GM12891 (cell line): ENCODE measurements around the gene ABI1.

Source experiments
- PAX5 ChIP-seq: IDR thresholded peaks from 2 replicates; pipeline ENCODE4 v1.6.1; 2011; ENCODE audit warnings: low read length, moderate library complexity, mild to moderate bottlenecking; ENCODE audit not compliant: insufficient read depth, severe bottlenecking
- POLR2A ChIP-seq: IDR thresholded peaks from 2 replicates; pipeline ENCODE4 v1.6.1; 2011; ENCODE audit warnings: low read depth, low read length, control low read depth
- POLR2AphosphoS5 ChIP-seq: IDR thresholded peaks from 2 replicates; pipeline ENCODE4 v1.6.1; 2011; ENCODE audit warnings: low read depth, low read length, control low read depth
- POU2F2 ChIP-seq: IDR thresholded peaks from 2 replicates; pipeline ENCODE4 v1.6.1; 2011; ENCODE audit warnings: low read depth, mild to moderate bottlenecking, control low read depth, low read length, moderate library complexity
- SPI1 ChIP-seq: IDR thresholded peaks from 2 replicates; pipeline ENCODE4 v1.6.1; 2011; ENCODE audit warnings: low read depth, low read length, control low read depth

- no peak for TF ChIP-seq SPI1
- TF ChIP-seq POLR2A, result no peak
- no peak for TF ChIP-seq POLR2AphosphoS5
- TF ChIP-seq PAX5, result no peak
- TF ChIP-seq POU2F2, result no peak
Measured at GRCh38 chr10:26909753-26910152, 49.0 kb upstream of the ABI1 start.
